Fibroblast of lung (primary cell): ENCODE results near the gene HIRA. TPM values are rescaled to one million over a fixed set of nuclear protein-coding genes. Genes with fewer than 3 reads are reported as not detected.

Source experiments
- DNase-seq, 2 donors: peaks; one replicate each; pipeline versions ENCODE4 v3.0.0 to v3.0.0-alpha.2; 2010; ENCODE audit warnings: low read depth in 2 of 2
- H2AFZ ChIP-seq: 2 replicates; pipeline ENCODE4 v1.5.1; 2012; ENCODE audit warnings: low read length, control low read depth, inconsistent platforms
- H3K27ac ChIP-seq: 2 replicates; pipeline ENCODE4 v1.5.1; 2011; ENCODE audit warnings: low read length, control low read depth; ENCODE audit not compliant: insufficient read depth
- H3K27me3 ChIP-seq: 2 replicates; pipeline ENCODE4 v1.5.1; 2011; ENCODE audit warnings: mild to moderate bottlenecking, low read length; ENCODE audit not compliant: control insufficient read depth, insufficient read depth
- H3K36me3 ChIP-seq: 2 replicates; pipeline ENCODE4 v1.5.1; 2011; ENCODE audit warnings: low read length; ENCODE audit not compliant: control insufficient read depth, insufficient read depth
- H3K4me1 ChIP-seq: 2 replicates; pipeline ENCODE4 v1.5.1; 2011; ENCODE audit warnings: low read length; ENCODE audit not compliant: control insufficient read depth, insufficient read depth; ENCODE audit errors: extremely low read depth
- H3K4me2 ChIP-seq: 2 replicates; pipeline ENCODE4 v1.5.1; 2011; ENCODE audit warnings: low read length, control low read depth; ENCODE audit not compliant: insufficient read depth; ENCODE audit errors: extremely low read depth
- H3K4me3 ChIP-seq, 4 experiments: fragments of 200-600 bp in 1 of 4; sonication (generic) in 1 of 4; replicated peaks in 1 of 4; 2 replicates each; pipeline ENCODE4 v1.5.1; 2011 to 2016; ENCODE audit warnings: low read length in 4 of 4, low read depth in 3 of 4, mild to moderate bottlenecking in 3 of 4, control low read depth in 2 of 4, inconsistent platforms in 1 of 4, mixed read lengths in 1 of 4; ENCODE audit not compliant: insufficient read depth in 1 of 4; ENCODE audit errors: control extremely low read depth in 1 of 4
- H3K79me2 ChIP-seq: 2 replicates; pipeline ENCODE4 v1.5.1; 2012; ENCODE audit warnings: mild to moderate bottlenecking, low read length, inconsistent platforms; ENCODE audit not compliant: control insufficient read depth, insufficient read depth
- H3K9ac ChIP-seq: 2 replicates; pipeline ENCODE4 v1.5.1; 2011; ENCODE audit warnings: mild to moderate bottlenecking, low read length, control low read depth; ENCODE audit not compliant: insufficient read depth
- H3K9me3 ChIP-seq: 2 replicates; pipeline ENCODE4 v1.5.1; 2012; ENCODE audit warnings: low read depth, low read length; ENCODE audit not compliant: control insufficient read depth, insufficient read depth
- H4K20me1 ChIP-seq: 2 replicates; pipeline ENCODE4 v1.5.1; 2011; ENCODE audit warnings: low read length; ENCODE audit not compliant: control insufficient read depth, insufficient read depth; ENCODE audit errors: extremely low read depth
- CTCF ChIP-seq, 2 donors: IDR thresholded peaks in 1 of 2; conservative IDR thresholded peaks in 1 of 2; 1 replicate in 1 of 2; 2 replicates in 1 of 2; pipeline ENCODE4 v1.5.1; 2011 to 2012; ENCODE audit warnings: low read length in 2 of 2, control low read depth in 1 of 2, inconsistent platforms in 1 of 2, low read depth in 1 of 2, mild to moderate bottlenecking in 1 of 2
- EZH2 ChIP-seq: IDR thresholded peaks from 2 replicates; pipeline ENCODE4 v1.5.1; 2012; ENCODE audit warnings: low read length, control low read depth, mild to moderate bottlenecking; ENCODE audit errors: missing control alignments
- polyA plus RNA-seq, 2 donors: library from polyadenylated mRNA; depleted of rRNA in 1 of 2; stranded (reverse) in 1 of 2; unstranded in 1 of 2; fragments of >200 nt; gene quantifications; 2 replicates each; pipeline ENCODE4 v1.2.1, GENCODE V29; 2011 to 2012; ENCODE audit warnings: missing spikeins in 1 of 2
- total RNA-seq: library from RNA; depleted of rRNA; stranded (reverse); fragments of >200 nt; gene quantifications from 2 replicates; pipeline ENCODE4 v1.2.1, GENCODE V29; 2014

Gene HIRA
- total and polyA plus RNA-seq, 2 donors (not counting 1 experiment from before 2014, with no cell fraction given), result 19.2 to 20.5 TPM

DNA sequence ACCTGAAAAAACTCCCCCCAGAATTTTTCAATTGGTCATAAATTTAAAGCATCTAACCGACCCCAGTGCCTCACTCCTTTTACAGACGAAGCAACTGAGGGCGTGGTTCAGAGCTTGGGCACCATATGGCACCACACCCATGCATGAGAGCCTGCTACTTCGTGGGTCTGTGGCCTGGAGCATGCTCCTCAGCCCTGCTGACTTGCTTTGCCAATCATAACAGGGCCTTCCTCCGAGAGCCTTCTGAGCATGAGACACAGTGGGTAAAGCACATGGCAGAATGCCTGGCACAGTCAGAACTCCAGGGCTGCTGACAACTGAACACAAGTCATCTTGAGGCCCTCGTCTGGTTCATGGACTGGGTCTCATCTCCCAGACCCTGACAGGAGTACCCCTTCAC lies 33.3 kb downstream of the HIRA start:
- peak in 1 of 2 donors; percentile 15 for DNase-seq
- no peak overlapping the region for H3K4me2 ChIP-seq
- no peaks in the 10 kb centered on the region for H3K9me3 ChIP-seq
- no peaks in the 10 kb centered on the region for H4K20me1 ChIP-seq
- H3K4me3 ChIP-seq, result no peak overlapping the region
- H3K79me2 ChIP-seq, result no peaks in the 10 kb centered on the region
- H2AFZ ChIP-seq, result no peak overlapping the region
- no peak for TF ChIP-seq CTCF (conservative IDR thresholded peaks at IDR 0.05 in 1 of 2, IDR thresholded peaks at IDR 0.05 in 1 of 2; ENCODE audit: low read depth in 1 of 2, low read length in 2 of 2)
- TF ChIP-seq EZH2, result no peak
- no peak overlapping the region for H3K9ac ChIP-seq
- no peak overlapping the region for H3K27ac ChIP-seq
- peaks cover 15% of the 10 kb centered on the region for H3K36me3 ChIP-seq
- H3K4me1 ChIP-seq, result no peaks in the 10 kb centered on the region
- H3K27me3 ChIP-seq, result no peaks in the 10 kb centered on the region

DNA sequence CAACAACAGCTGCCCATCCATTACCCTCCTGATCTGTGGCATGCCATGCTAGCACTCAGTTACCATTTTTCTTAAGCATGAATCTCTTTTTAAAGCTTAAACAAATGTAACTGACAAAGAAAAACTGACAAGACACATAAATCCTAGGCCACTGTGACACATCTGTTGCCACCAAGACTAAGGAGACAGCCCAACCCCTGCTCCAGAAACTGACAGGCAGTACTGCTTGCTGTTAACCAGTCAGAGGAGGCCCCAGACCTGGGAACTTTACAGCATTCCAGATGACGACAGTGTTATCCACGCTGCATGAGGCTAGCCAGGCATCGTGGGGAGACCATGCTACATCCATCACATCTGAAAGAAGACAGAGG lies 33.8 kb downstream of the HIRA start:
- H3K36me3 ChIP-seq, result peaks cover 18% of the 10 kb centered on the region

GRCh38 chr22:19396934-19397733 lies 34.4 kb downstream of the HIRA start:
- no peaks in the 10 kb centered on the region for H4K20me1 ChIP-seq
- no peaks in the 10 kb centered on the region for H3K9me3 ChIP-seq
- no peaks in the 10 kb centered on the region for H3K27me3 ChIP-seq
- no peaks in the 10 kb centered on the region for H3K4me1 ChIP-seq
- no peaks in the 10 kb centered on the region for H3K79me2 ChIP-seq
- no peak overlapping the region for H3K9ac ChIP-seq
- no peak overlapping the region for H3K27ac ChIP-seq
- H3K4me2 ChIP-seq, result no peak overlapping the region
- TF ChIP-seq CTCF (conservative IDR thresholded peaks at IDR 0.05 in 1 of 2, IDR thresholded peaks at IDR 0.05 in 1 of 2; ENCODE audit: low read depth in 1 of 2, low read length in 2 of 2) (no peak), EZH2 (no peak)
- peaks cover 20% of the 10 kb centered on the region for H3K36me3 ChIP-seq
- no peak overlapping the region for H2AFZ ChIP-seq
- DNase-seq, result no peak
- no peak overlapping the region for H3K4me3 ChIP-seq

More for the DNA sequence above, 33.8 kb downstream of the HIRA start:
- H3K4me2 ChIP-seq, result no peak overlapping the region
- no peaks in the 10 kb centered on the region for H3K79me2 ChIP-seq
- no peaks in the 10 kb centered on the region for H3K9me3 ChIP-seq
- TF ChIP-seq CTCF (conservative IDR thresholded peaks at IDR 0.05 in 1 of 2, IDR thresholded peaks at IDR 0.05 in 1 of 2; ENCODE audit: low read depth in 1 of 2, low read length in 2 of 2), result no peak
- no peak for TF ChIP-seq EZH2
- H3K27ac ChIP-seq, result no peak overlapping the region
- no peak overlapping the region for H3K4me3 ChIP-seq
- no peak for DNase-seq
- no peaks in the 10 kb centered on the region for H3K4me1 ChIP-seq
- H2AFZ ChIP-seq, result no peak overlapping the region
- no peaks in the 10 kb centered on the region for H4K20me1 ChIP-seq
- H3K27me3 ChIP-seq, result no peaks in the 10 kb centered on the region
- no peak overlapping the region for H3K9ac ChIP-seq
